Right kidney (tissue), 9 donors: ENCODE data around the gene H3-3A.

Experiments used
- DNase-seq: peaks from one replicate; pipeline ENCODE4 v3.0.0-alpha.2; 2016
- long read RNA-seq, 8 donors: transcript quantifications; one replicate each; lab custom pipeline, GENCODE V29; 2026

H3-3A gene
- long read RNA-seq, donor 1, transcript H3F3A-202 (3 exons, 1,863 nt), result minor isoform, 21 of 2,064 reads
- long read RNA-seq, donor 1, transcript H3F3A-201 (3 exons, 1,308 nt), result minor isoform, 102 of 2,064 reads
- long read RNA-seq, donor 1, transcript H3F3A-203 (4 exons, 1,088 nt), result major isoform, 1,074 of 2,064 reads
- long read RNA-seq, donor 1, partial matches to known transcripts, result 804 of 2,064 reads
- long read RNA-seq, donor 1, other reads (novel, unspliced or antisense), result 61 of 2,064 reads
- long read RNA-seq, donor 2, transcript H3F3A-201 (3 exons, 1,308 nt), result minor isoform, 78 of 1,477 reads
- long read RNA-seq, donor 2, transcript H3F3A-202 (3 exons, 1,863 nt), result minor isoform, 12 of 1,477 reads
- long read RNA-seq, donor 2, transcript H3F3A-203 (4 exons, 1,088 nt), result major isoform, 772 of 1,477 reads
- long read RNA-seq, donor 2, partial matches to known transcripts, result 580 of 1,477 reads
- long read RNA-seq, donor 2, other reads (novel, unspliced or antisense), result 35 of 1,477 reads
- long read RNA-seq, donor 3, transcript H3F3A-202 (3 exons, 1,863 nt), result minor isoform, 8 of 614 reads
- long read RNA-seq, donor 3, transcript H3F3A-203 (4 exons, 1,088 nt), result major isoform, 352 of 614 reads
- long read RNA-seq, donor 3, transcript H3F3A-201 (3 exons, 1,308 nt), result minor isoform, 28 of 614 reads
- long read RNA-seq, donor 3, partial matches to known transcripts, result 209 of 614 reads
- long read RNA-seq, donor 3, other reads (novel, unspliced or antisense), result 14 of 614 reads
- long read RNA-seq, donor 4, transcript H3F3A-201 (3 exons, 1,308 nt), result minor isoform, 92 of 1,311 reads
- long read RNA-seq, donor 4, transcript H3F3A-203 (4 exons, 1,088 nt), result major isoform, 668 of 1,311 reads
- long read RNA-seq, donor 4, transcript H3F3A-202 (3 exons, 1,863 nt), result minor isoform, 29 of 1,311 reads
- long read RNA-seq, donor 4, partial matches to known transcripts, result 479 of 1,311 reads
- long read RNA-seq, donor 4, other reads (novel, unspliced or antisense), result 43 of 1,311 reads
- long read RNA-seq, donor 5, transcript H3F3A-202 (3 exons, 1,863 nt), result minor isoform, 12 of 933 reads
- long read RNA-seq, donor 5, transcript H3F3A-201 (3 exons, 1,308 nt), result minor isoform, 49 of 933 reads
- long read RNA-seq, donor 5, transcript H3F3A-203 (4 exons, 1,088 nt), result major isoform, 620 of 933 reads
- long read RNA-seq, donor 5, partial matches to known transcripts, result 232 of 933 reads
- long read RNA-seq, donor 5, other reads (novel, unspliced or antisense), result 19 of 933 reads
- long read RNA-seq, donor 6, transcript H3F3A-202 (3 exons, 1,863 nt), result minor isoform, 35 of 1,333 reads
- long read RNA-seq, donor 6, transcript H3F3A-203 (4 exons, 1,088 nt), result major isoform, 795 of 1,333 reads
- long read RNA-seq, donor 6, transcript H3F3A-201 (3 exons, 1,308 nt), result minor isoform, 78 of 1,333 reads
- long read RNA-seq, donor 6, partial matches to known transcripts, result 376 of 1,333 reads
- long read RNA-seq, donor 6, other reads (novel, unspliced or antisense), result 49 of 1,333 reads
- long read RNA-seq, donor 7, transcript H3F3A-202 (3 exons, 1,863 nt), result minor isoform, 43 of 2,329 reads
- long read RNA-seq, donor 7, transcript H3F3A-201 (3 exons, 1,308 nt), result minor isoform, 121 of 2,329 reads
- long read RNA-seq, donor 7, transcript H3F3A-203 (4 exons, 1,088 nt), result major isoform, 1,368 of 2,329 reads
- long read RNA-seq, donor 7, partial matches to known transcripts, result 708 of 2,329 reads
- long read RNA-seq, donor 7, other reads (novel, unspliced or antisense), result 87 of 2,329 reads
- long read RNA-seq, donor 8, transcript H3F3A-203 (4 exons, 1,088 nt), result major isoform, 659 of 1,076 reads
- long read RNA-seq, donor 8, transcript H3F3A-201 (3 exons, 1,308 nt), result minor isoform, 44 of 1,076 reads
- long read RNA-seq, donor 8, transcript H3F3A-202 (3 exons, 1,863 nt), result minor isoform, 9 of 1,076 reads
- long read RNA-seq, donor 8, partial matches to known transcripts, result 319 of 1,076 reads
- long read RNA-seq, donor 8, other reads (novel, unspliced or antisense), result 43 of 1,076 reads

- peak; percentile 99 for DNase-seq
These were observed at the start of gene H3-3A for GRCh38 chr1:226062558-226063223. H3-3A (plus strand) TSS chr1:226062716; CDS start chr1:226064352, 1,636 bp downstream.

DNA sequence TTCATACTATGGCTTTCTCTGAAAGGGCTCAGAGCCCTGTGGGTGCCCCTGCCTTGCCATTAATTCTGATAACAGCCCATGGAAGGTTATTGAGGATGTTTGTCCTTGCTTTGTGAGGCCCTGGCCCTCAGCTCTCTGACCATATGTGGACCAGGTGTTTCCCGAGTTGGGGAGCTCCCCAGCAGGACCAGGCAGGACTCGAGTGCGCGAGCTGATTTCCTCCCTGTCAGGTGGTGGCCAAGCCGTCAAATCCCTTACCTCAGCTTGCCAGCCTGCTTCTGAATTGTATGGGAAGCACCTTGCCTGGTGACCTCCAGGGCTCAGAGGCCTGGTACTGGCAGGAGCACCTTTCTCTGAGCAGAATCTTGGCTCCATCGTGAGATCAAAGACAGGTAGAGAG lies 45.4 kb upstream of the H3-3A start:
- DNase-seq, result no peak

DNA sequence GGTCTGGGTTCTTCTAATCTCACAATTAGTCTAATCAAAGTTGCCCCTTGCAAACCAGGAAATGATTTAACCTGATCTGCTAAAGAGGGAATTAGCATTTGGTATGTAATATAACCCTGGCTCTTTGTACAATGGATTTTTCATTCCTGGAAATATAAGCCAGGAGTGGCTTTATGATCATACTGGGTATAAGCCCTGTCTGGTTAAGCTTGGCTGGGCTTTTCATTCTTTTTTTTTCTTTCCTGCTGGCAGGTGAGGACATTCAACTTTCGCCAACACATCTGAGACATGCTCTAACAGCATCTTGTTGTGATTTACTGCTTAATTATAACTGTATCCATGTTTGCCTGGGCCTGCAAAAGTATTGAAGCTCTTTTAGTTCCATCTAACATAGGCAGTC lies 42.9 kb upstream of the H3-3A start:
- DNase-seq, result no peak

DNA sequence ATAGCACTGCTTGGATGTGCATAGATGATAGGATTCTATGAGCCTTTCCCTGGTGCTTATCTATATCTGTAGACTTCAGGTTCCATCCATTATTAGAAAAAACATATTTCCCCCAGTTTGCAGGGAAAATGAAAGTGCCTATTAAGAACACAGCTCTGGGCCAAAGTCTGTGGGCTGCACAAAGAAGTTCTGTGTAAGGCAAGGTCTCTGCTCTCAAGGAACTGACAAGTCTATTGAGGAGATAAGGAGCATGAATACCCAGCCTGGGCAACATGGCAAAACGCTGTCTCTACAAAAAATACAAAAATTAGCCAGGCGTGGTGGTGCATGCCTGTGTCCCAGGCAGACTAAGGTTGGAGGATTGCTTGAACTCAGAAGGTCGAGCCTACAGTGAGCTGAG lies 41.1 kb upstream of the H3-3A start:
- DNase-seq, result no peak

GRCh38 chr1:226021801-226022200 lies 40.7 kb upstream of the H3-3A start:
- DNase-seq, result no peak

GRCh38 chr1:226023735-226024134 lies 38.8 kb upstream of the H3-3A start:
- DNase-seq, result no peak

GRCh38 chr1:226026833-226027232 lies 35.7 kb upstream of the H3-3A start:
- no peak for DNase-seq

- no peak for DNase-seq
These were observed 34.8 kb upstream of the H3-3A start for GRCh38 chr1:226027538-226028217.

DNA sequence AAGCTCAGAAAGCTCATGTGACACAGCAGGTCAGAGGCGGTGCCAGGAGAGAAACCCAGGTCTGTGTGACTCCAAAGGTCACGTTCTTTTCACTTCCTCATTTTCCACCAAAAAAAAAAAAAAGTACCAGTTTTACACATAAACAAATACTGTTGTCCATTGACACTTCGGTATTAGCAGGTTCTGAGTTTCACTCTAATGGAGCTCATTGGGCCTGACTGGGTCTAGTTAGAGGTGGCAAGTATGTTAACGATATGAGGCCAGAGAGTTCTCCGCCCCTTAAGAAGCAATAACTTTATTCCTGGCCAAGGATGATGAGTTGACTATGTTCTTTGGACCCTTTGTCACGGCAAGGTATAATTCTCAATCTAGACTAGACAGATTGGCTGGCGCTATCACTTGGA lies 33.4 kb upstream of the H3-3A start:
- DNase-seq, result no peak

DNA sequence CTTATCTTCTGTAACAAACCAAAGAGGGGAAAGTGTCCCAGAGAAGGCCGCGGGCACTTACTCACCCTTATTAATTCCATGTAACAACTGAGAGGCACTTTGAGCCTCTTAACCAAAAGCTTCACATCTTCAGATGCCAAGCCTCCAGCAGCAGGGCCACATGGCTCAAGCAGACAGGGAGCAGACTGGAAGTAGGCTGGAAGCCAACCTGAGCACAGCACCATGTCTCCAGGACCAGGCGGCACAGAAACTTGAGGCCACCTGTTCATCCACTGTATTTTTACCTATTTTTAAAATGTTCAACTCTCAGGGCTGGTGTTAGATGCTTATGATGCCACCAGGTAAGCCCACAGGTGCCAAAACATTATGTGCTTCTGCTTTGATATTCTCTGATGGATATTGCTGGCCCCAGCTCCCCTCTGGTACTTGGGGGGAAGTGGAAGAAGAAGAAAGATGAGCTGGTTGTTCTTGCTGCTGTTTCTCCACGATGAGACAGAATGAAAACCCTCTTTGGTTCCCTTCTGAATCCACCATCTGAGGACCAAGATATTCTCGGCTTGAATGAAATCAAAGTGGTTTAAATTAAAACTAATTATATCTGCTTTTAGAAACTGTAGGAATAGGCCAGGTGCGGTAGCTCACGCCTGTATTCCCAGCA lies 32.8 kb upstream of the H3-3A start:
- DNase-seq, result no peak

GRCh38 chr1:226033582-226033981 lies 28.9 kb upstream of the H3-3A start:
- no peak for DNase-seq

DNA sequence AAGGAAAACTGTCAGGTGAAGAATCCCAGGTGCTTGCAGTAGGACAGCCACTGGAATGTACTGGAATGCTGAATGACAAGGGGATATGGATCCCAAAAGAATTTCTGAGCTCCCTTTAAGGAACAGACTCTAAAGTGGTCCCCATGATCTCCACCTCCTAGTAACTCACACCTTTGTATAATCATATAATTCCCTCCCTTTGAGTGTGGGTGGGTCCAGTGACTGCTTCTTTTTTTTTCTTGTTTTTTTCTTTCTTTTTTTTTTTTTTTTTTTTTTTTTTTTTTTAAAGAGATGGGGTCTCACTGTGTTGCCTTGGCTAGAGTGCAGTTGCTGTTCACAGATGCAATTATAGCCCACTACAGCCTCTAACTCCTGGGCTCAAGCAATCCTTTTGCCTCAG lies 28.5 kb upstream of the H3-3A start:
- DNase-seq, result no peak

DNA sequence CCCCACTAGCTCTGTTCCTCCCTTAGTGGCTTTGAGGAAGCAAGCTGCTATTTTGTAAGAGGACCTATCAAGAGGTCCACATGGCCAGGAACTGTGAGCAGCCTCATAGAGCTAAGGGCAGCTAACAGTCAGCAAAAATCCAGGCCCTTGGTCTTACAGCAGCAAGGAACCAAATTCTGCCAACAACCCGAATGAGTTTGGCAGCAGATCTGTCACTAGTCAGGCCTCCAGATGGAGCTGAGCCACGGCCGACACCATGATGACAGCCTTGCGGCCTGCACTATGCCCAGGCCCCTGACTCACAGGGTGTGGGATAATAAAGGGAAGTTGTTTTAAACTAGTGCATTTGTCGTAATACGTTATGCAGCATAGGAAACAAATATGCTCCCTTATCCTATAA lies 28.0 kb upstream of the H3-3A start:
- no peak for DNase-seq

DNA sequence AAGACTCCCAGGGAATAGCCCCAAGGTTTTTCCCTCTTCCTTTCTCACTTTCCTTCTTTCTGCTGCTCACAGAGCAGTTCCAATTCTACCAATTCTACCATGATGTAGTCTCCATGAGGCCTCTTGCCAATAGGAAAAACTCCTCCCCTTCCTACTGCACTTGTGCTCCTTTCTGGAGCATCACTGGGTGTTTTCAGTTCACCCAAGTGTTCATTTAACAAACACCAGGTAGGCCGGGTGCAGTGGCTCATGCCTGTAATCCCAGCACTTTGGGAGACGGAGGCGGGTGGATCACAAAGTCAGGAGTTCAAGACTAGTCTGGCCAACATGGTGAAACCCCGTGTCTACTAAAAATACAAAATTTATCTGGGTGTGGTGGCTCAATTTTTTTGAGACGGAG lies 26.6 kb upstream of the H3-3A start:
- no peak for DNase-seq

DNA sequence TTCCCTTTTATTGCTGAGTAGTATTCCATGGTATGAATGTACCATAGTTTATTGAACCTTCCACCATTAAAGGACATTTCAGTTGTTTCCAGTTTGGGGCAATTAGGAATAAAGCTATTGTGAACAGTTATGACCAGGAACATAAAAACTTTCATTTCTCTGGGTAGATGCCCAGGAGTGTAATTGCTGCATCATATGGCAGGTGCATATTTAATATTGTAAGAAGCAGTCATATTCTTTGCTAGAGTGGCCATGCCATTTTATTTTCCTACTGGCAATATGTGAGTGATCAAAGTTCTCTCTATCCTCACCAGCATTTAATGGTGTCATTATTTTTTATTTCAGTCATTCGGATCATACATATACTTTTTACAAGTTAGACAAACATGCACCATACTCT lies 23.9 kb upstream of the H3-3A start:
- DNase-seq, result no peak

- no peak for DNase-seq
These were observed 21.1 kb upstream of the H3-3A start for GRCh38 chr1:226041419-226041818.

GRCh38 chr1:226044514-226045101 lies 17.9 kb upstream of the H3-3A start:
- DNase-seq, result no peak

GRCh38 chr1:226046240-226046639 lies 16.3 kb upstream of the H3-3A start:
- no peak for DNase-seq

DNA sequence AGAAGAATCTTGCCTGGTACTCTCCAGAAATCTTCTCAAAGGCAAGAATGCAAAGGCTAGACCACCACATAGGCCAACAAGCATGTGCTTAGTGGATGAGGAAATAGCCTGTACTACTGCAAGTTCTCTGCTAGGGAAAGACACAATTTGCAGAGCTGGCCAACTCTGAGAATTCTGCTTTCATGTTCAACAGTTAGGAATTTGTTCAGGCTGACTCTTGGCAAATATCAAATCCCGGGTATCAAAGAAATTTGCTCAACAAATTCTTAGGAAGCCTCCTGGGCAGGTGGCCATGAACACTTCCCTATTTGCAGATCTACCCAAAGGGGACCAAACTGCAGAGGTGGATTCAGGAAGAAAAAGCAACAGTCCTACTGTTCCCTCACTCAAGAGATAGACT lies 15.0 kb upstream of the H3-3A start:
- no peak for DNase-seq
